Tibial artery (tissue), 4 donors: Measurements from ENCODE around the gene HELZ2.
"Not testable (repeated sequence)": the region's sequence is repeated elsewhere in the genome, so short reads cannot be mapped to it uniquely, and the experiment has no call there.

Source experiments
- DNase-seq, 2 donors: peaks; one replicate each; pipeline ENCODE4 v3.0.0-alpha.2; 2019
- H3K27ac ChIP-seq, 2 donors: fragments of 200-600 bp; sonication (generic) in 1 of 2; 1 replicate in 1 of 2; 2 replicates in 1 of 2; pipeline ENCODE4 v1.5.1; 2018 to 2019; ENCODE audit warnings: mild to moderate bottlenecking in 1 of 2
- H3K27me3 ChIP-seq, 2 donors: fragments of 200-600 bp; sonication (generic) in 1 of 2; one replicate each; pipeline versions ENCODE4 v1.5.1 to v1.6.0; 2016 to 2019
- H3K36me3 ChIP-seq, 3 donors: fragments of 200-600 bp; sonication (generic) in 2 of 3; one replicate each; pipeline ENCODE4 v1.5.1; 2016 to 2019; ENCODE audit warnings: mild to moderate bottlenecking in 2 of 3
- H3K4me1 ChIP-seq, 4 donors: fragments of 200-600 bp; sonication (generic) in 2 of 4; 1 replicate in 3 of 4; 2 replicates in 1 of 4; pipeline ENCODE4 v1.5.1; 2016 to 2019
- H3K4me3 ChIP-seq, 2 donors: fragments of 200-600 bp; sonication (generic) in 1 of 2; 1 replicate in 1 of 2; 2 replicates in 1 of 2; pipeline ENCODE4 v1.5.1; 2018 to 2019; ENCODE audit warnings: mild to moderate bottlenecking in 2 of 2
- H3K9me3 ChIP-seq, 3 donors: fragments of 200-600 bp; sonication (generic) in 1 of 3; one replicate each; pipeline ENCODE4 v1.5.1; 2016 to 2019
- CTCF ChIP-seq, 2 experiments: fragments of 200-600 bp in 1 of 2; fragments of 450-650 bp in 1 of 2; IDR thresholded peaks; one replicate each; pipeline ENCODE4 v1.5.1; 2017 to 2019; ENCODE audit warnings: antibody characterized with exemption in 2 of 2, mild to moderate bottlenecking in 1 of 2, moderate library complexity in 1 of 2
- intact Hi-C: fragments of 100-400 bp; cut with DNase I; formaldehyde crosslinking; loops from one replicate; pipeline ENCODE4 v1.15.0; 2023; ENCODE audit warnings: low total_unique reads

HELZ2 gene

GRCh38 chr20:63602321-63602720 is 28.3 kb upstream of the HELZ2 start:
- H3K9me3 ChIP-seq, result no peaks in the 10 kb centered on the region
- H3K27ac ChIP-seq, result no peak overlapping the region
- TF ChIP-seq CTCF (IDR thresholded peaks at IDR 0.05), result no peak
- H3K4me1 ChIP-seq, result no peaks in the 10 kb centered on the region
- H3K27me3 ChIP-seq, result no peaks in the 10 kb centered on the region
- DNase-seq, result no peak
- H3K4me3 ChIP-seq, result no peak overlapping the region
- intact Hi-C loops, result no loop called here
- H3K36me3 ChIP-seq, result peaks cover 40 to 73% (median 47%) of the 10 kb centered on the region in 3 donors

GRCh38 chr20:63601679-63602078 is 27.6 kb upstream of the HELZ2 start:
- H3K9me3 ChIP-seq, intact Hi-C loops, H3K27me3 ChIP-seq, H3K4me3 ChIP-seq, DNase-seq, H3K4me1 ChIP-seq, H3K27ac ChIP-seq: not testable (repeated sequence)
- peaks cover 40 to 76% (median 51%) of the 10 kb centered on the region in 3 donors for H3K36me3 ChIP-seq

- Histone ChIP-seq H3K27me3 (no peaks in the 10 kb centered on the region), H3K4me1 (no peaks in the 10 kb centered on the region), H3K9me3 (no peaks in the 10 kb centered on the region), H3K36me3 (peaks cover 39 to 90% (median 69%) of the 10 kb centered on the region in 3 donors), H3K4me3 (no peak overlapping the region), H3K27ac (no peak overlapping the region)
- no peak for TF ChIP-seq CTCF (IDR thresholded peaks at IDR 0.05)
- no peak for DNase-seq
- intact Hi-C loops, result no loop called here
Observed at GRCh38 chr20:63599396-63600050, 25.5 kb upstream of the HELZ2 start.

- peaks cover 41 to 91% (median 70%) of the 10 kb centered on the region in 3 donors for H3K36me3 ChIP-seq
- intact Hi-C loops, result no loop called here
- no peak for TF ChIP-seq CTCF (IDR thresholded peaks at IDR 0.05)
Observed at GRCh38 chr20:63598479-63599395, 24.7 kb upstream of the HELZ2 start.

GRCh38 chr20:63597651-63598478 is 23.8 kb upstream of the HELZ2 start:
- no peak overlapping the region for H3K4me3 ChIP-seq
- intact Hi-C loops, result no loop called here
- H3K9me3 ChIP-seq, result no peaks in the 10 kb centered on the region
- H3K4me1 ChIP-seq, result no peaks in the 10 kb centered on the region
- H3K27me3 ChIP-seq, result no peaks in the 10 kb centered on the region
- no peak for TF ChIP-seq CTCF (IDR thresholded peaks at IDR 0.05)
- no peak for DNase-seq
- H3K36me3 ChIP-seq, result peaks cover 41 to 93% (median 71%) of the 10 kb centered on the region in 3 donors
- H3K27ac ChIP-seq, result no peak overlapping the region

More at GRCh38 chr20:63598479-63599395, 24.7 kb upstream of the HELZ2 start:
- Histone ChIP-seq H3K9me3 (no peaks in the 10 kb centered on the region), H3K4me1 (no peaks in the 10 kb centered on the region), H3K4me3 (no peak overlapping the region), H3K27me3 (no peaks in the 10 kb centered on the region), H3K27ac (no peak overlapping the region)
- no peak for DNase-seq
